Hematopoietic multipotent progenitor cell treated with erythropoietin and hydrocortisone succinate and interleukin-3 and kit ligand, for 15 days (in vitro differentiated cells): ENCODE data around the gene SHROOM3.

Source experiments
- DNase-seq: peaks from one replicate; pipeline ENCODE4 v3.0.0-alpha.2; 2015; ENCODE audit warnings: low spot score

Gene SHROOM3

GRCh38 chr4:76751612-76752343 is 316.7 kb downstream of the SHROOM3 start:
- no peak for DNase-seq

- DNase-seq, result no peak
Observed at GRCh38 chr4:76752861-76753501, 318.0 kb downstream of the SHROOM3 start.

GRCh38 chr4:76753814-76754213 is 318.8 kb downstream of the SHROOM3 start:
- DNase-seq, result no peak

GRCh38 chr4:76754439-76754838 is 319.4 kb downstream of the SHROOM3 start:
- no peak for DNase-seq

GRCh38 chr4:76755756-76756155 is 320.7 kb downstream of the SHROOM3 start:
- no peak for DNase-seq

GRCh38 chr4:76756416-76756815 is 321.4 kb downstream of the SHROOM3 start:
- DNase-seq, result no peak

GRCh38 chr4:76757418-76757939 is 322.4 kb downstream of the SHROOM3 start:
- no peak for DNase-seq

- DNase-seq, result peak; percentile 8
Observed at GRCh38 chr4:76758290-76758882, 323.4 kb downstream of the SHROOM3 start.

- DNase-seq, result no peak
Observed at GRCh38 chr4:76758996-76759395, 324.0 kb downstream of the SHROOM3 start.

- no peak for DNase-seq
Observed at GRCh38 chr4:76760193-76760592, 325.2 kb downstream of the SHROOM3 start.

- no peak for DNase-seq
Observed at GRCh38 chr4:76762137-76763130, 327.4 kb downstream of the SHROOM3 start.

- DNase-seq, result no peak
Observed at GRCh38 chr4:76764251-76764650, 329.2 kb downstream of the SHROOM3 start.

GRCh38 chr4:76765473-76766183 is 330.6 kb downstream of the SHROOM3 start:
- no peak for DNase-seq

GRCh38 chr4:76767983-76768382 is 333.0 kb downstream of the SHROOM3 start:
- DNase-seq, result no peak

GRCh38 chr4:76772498-76773106 is 337.6 kb downstream of the SHROOM3 start:
- no peak for DNase-seq

- DNase-seq, result no peak
Observed at GRCh38 chr4:76773766-76774165, 338.7 kb downstream of the SHROOM3 start.

- DNase-seq, result no peak
Observed at GRCh38 chr4:76779740-76780459, 344.9 kb downstream of the SHROOM3 start.

GRCh38 chr4:76780781-76781697 is 346.0 kb downstream of the SHROOM3 start:
- DNase-seq, result no peak
